T-cell (primary cell): Measurements from ENCODE around the gene ARL8B. TPM values are rescaled to one million over a fixed set of nuclear protein-coding genes. Genes with fewer than 3 reads are reported as not detected.

Experiments
- ATAC-seq, 4 experiments: fragments of 200-7000 bp in 3 of 4; fragments of 150-1000 bp in 1 of 4; cut with Tn5 transposase; replicated peaks in 1 of 4; 1 replicate in 3 of 4; 2 replicates in 1 of 4; pipeline ENCODE4 v1.10.0; 2021; ENCODE audit warnings: moderate library complexity in 3 of 4, mild to moderate bottlenecking in 2 of 4, moderate number of reproducible peaks in 1 of 4
- CTCF ChIA-PET, 2 donors: fragments of 300-600 bp; sonication (Branson Sonifier 250); formaldehyde crosslinking; loops; one replicate each; lab custom pipeline; 2022; ENCODE audit warnings: antibody characterized with exemption in 2 of 2; lab: Charles Lee
- POLR2A ChIA-PET, 2 donors: fragments of 300-600 bp; sonication (Branson Sonifier 250); formaldehyde crosslinking; loops; one replicate each; lab custom pipeline; 2022; ENCODE audit warnings: antibody characterized with exemption in 2 of 2; lab: Charles Lee
- DNase-seq, 35 experiments: peaks; one replicate each; pipeline versions ENCODE4 v3.0.0 to v3.0.0-alpha.2; 2013 to 2023
- H3K27ac ChIP-seq: one replicate; pipeline ENCODE4 v1.5.1; 2013; ENCODE audit warnings: low read length
- H3K27me3 ChIP-seq, 2 experiments: replicated peaks in 1 of 2; 1 replicate in 1 of 2; 2 replicates in 1 of 2; pipeline versions ENCODE4 v1.6.1 to v1.7.0; 2013; ENCODE audit warnings: low read length in 1 of 2, mixed read lengths in 1 of 2; ENCODE audit not compliant: control insufficient read depth in 2 of 2, insufficient read depth in 2 of 2; ENCODE audit errors: extremely low read depth in 1 of 2
- H3K36me3 ChIP-seq, 2 donors: 1 replicate in 1 of 2; 2 replicates in 1 of 2; pipeline versions ENCODE4 v1.6.1 to v1.7.0; 2013; ENCODE audit warnings: low read length in 1 of 2; ENCODE audit not compliant: control insufficient read depth in 2 of 2, insufficient read depth in 1 of 2; ENCODE audit errors: extremely low read depth in 1 of 2
- H3K4me1 ChIP-seq, 2 experiments: 1 replicate in 1 of 2; 2 replicates in 1 of 2; pipeline versions ENCODE4 v1.6.1 to v1.7.0; 2013; ENCODE audit warnings: low read length in 2 of 2, mixed read lengths in 1 of 2; ENCODE audit not compliant: insufficient read depth in 2 of 2, control insufficient read depth in 1 of 2; ENCODE audit errors: extremely low read depth in 1 of 2
- H3K4me3 ChIP-seq, 2 donors: 1 replicate in 1 of 2; 2 replicates in 1 of 2; pipeline versions ENCODE4 v1.5.1 to v1.7.0; 2013; ENCODE audit warnings: mild to moderate bottlenecking in 2 of 2, low read length in 1 of 2, moderate library complexity in 1 of 2; ENCODE audit not compliant: control insufficient read depth in 1 of 2; ENCODE audit errors: extremely low read depth in 1 of 2
- H3K9me3 ChIP-seq: 2 replicates; pipeline ENCODE4 v1.7.0; 2013
- H3K27ac Mint-ChIP-seq, 2 donors: one replicate each; pipeline ENCODE4 v1.8.0; 2020 to 2021; ENCODE audit warnings: mild to moderate bottlenecking in 2 of 2, mixed read lengths in 2 of 2
- H3K27me3 Mint-ChIP-seq, 2 donors: one replicate each; pipeline ENCODE4 v1.8.0; 2021 to 2022; ENCODE audit warnings: mixed read lengths in 2 of 2
- H3K36me3 Mint-ChIP-seq: one replicate; pipeline ENCODE4 v1.8.0; 2021; ENCODE audit warnings: mixed read lengths
- H3K4me1 Mint-ChIP-seq, 3 donors: one replicate each; pipeline ENCODE4 v1.8.0; 2020 to 2022; ENCODE audit warnings: mixed read lengths in 3 of 3, mild to moderate bottlenecking in 1 of 3
- H3K4me3 Mint-ChIP-seq, 3 donors: one replicate each; pipeline ENCODE4 v1.8.0; 2020 to 2022; ENCODE audit warnings: mild to moderate bottlenecking in 3 of 3, mixed read lengths in 3 of 3, moderate library complexity in 3 of 3
- H3K9me3 Mint-ChIP-seq, 3 donors: one replicate each; pipeline ENCODE4 v1.8.0; 2020 to 2022; ENCODE audit warnings: mixed read lengths in 3 of 3
- WGBS: methylation state at CpG from one replicate; pipeline ENCODE4 v1.1.5; 2013; ENCODE audit warnings: missing lambda C conversion rate; ENCODE audit not compliant: insufficient coverage; 5-methylcytosine and 5-hydroxymethylcytosine counted together
- total RNA-seq, 35 experiments: library from RNA in 6 of 35; stranded (reverse) in 6 of 35; fragments of 120-200 nt in 1 of 35; gene quantifications; one replicate each; pipeline versions ENCODE4 v1.2.1 to v1.2.4 and lab custom pipeline; 2013 to 2026

The ARL8B gene
- total RNA-seq, 5 donors from 2014 or later (not counting 1 experiment from before 2014, with no cell fraction given) = 40.6 to 52.6 (median 48.3) TPM

GRCh38 chr3:5205165-5205941 lies 83.3 kb downstream of the ARL8B start:
- no peaks in the 10 kb centered on the region for H3K9me3 Mint-ChIP-seq
- Histone ChIP-seq H3K27ac (no peak overlapping the region), H3K27me3 (no peaks in the 10 kb centered on the region), H3K36me3 (peaks cover 35 to 97% of the 10 kb centered on the region in 2 donors), H3K4me3 (no peak overlapping the region), H3K4me1 (peaks cover 0 to 2% of the 10 kb centered on the region in 2 experiments), H3K9me3 (no peaks in the 10 kb centered on the region)
- ATAC-seq (peak in 1 of 4 experiments; percentile 26), DNase-seq (no peak)
- H3K27me3 Mint-ChIP-seq = no peaks in the 10 kb centered on the region
- 44% methylated on average over 5 of the region's 7 CpGs for WGBS
- H3K4me1 Mint-ChIP-seq = peaks cover 23 to 30% (median 26%) of the 10 kb centered on the region in 3 donors
- CTCF ChIA-PET = no interaction called here
- no peak overlapping the region for H3K4me3 Mint-ChIP-seq
- POLR2A ChIA-PET = no interaction called here
- H3K27ac Mint-ChIP-seq = peak overlapping the region; percentile 71
- H3K36me3 Mint-ChIP-seq = peaks cover 75% of the 10 kb centered on the region

- peaks cover 35 to 96% of the 10 kb centered on the region in 2 donors for H3K36me3 ChIP-seq
- no peak overlapping the region for H3K4me3 Mint-ChIP-seq
- H3K27ac Mint-ChIP-seq = no peak overlapping the region
- ATAC-seq (no peak), DNase-seq (no peak)
- H3K9me3 Mint-ChIP-seq = no peaks in the 10 kb centered on the region
- ChIA-PET CTCF (no interaction called here), POLR2A (no interaction called here)
- H3K4me1 ChIP-seq = no peaks in the 10 kb centered on the region
- H3K4me1 Mint-ChIP-seq = peaks cover 11 to 15% (median 11%) of the 10 kb centered on the region in 3 donors
- no peak overlapping the region for H3K4me3 ChIP-seq
- H3K27me3 Mint-ChIP-seq = no peaks in the 10 kb centered on the region
- H3K27ac ChIP-seq = no peak overlapping the region
- H3K27me3 ChIP-seq = no peaks in the 10 kb centered on the region
- 97% methylated on average over 5 of the region's 5 CpGs for WGBS
- H3K9me3 ChIP-seq = no peaks in the 10 kb centered on the region
- H3K36me3 Mint-ChIP-seq = peaks cover 88% of the 10 kb centered on the region
Measured at GRCh38 chr3:5210926-5211325, 88.8 kb downstream of the ARL8B start.

- H3K36me3 Mint-ChIP-seq = peaks cover 84% of the 10 kb centered on the region
- POLR2A ChIA-PET = no interaction called here
Measured at GRCh38 chr3:5212628-5213573, 90.8 kb downstream of the ARL8B start.

GRCh38 chr3:5213574-5213966 lies 91.5 kb downstream of the ARL8B start:
- Histone ChIP-seq H3K4me1 (no peaks in the 10 kb centered on the region), H3K9me3 (no peaks in the 10 kb centered on the region), H3K36me3 (peaks cover 19 to 94% of the 10 kb centered on the region in 2 donors), H3K27me3 (no peaks in the 10 kb centered on the region), H3K4me3 (no peak overlapping the region), H3K27ac (no peak overlapping the region)
- Mint-ChIP-seq H3K4me3 (no peak overlapping the region), H3K4me1 (peaks cover 5 to 10% (median 7%) of the 10 kb centered on the region in 3 donors), H3K27me3 (no peaks in the 10 kb centered on the region), H3K27ac (peak overlapping the region; percentile 58 to 67), H3K9me3 (no peaks in the 10 kb centered on the region), H3K36me3 (peaks cover 82% of the 10 kb centered on the region)
- no peak for ATAC-seq
- WGBS = 97% methylated on average over 5 of the region's 7 CpGs
- DNase-seq = no peak
- POLR2A ChIA-PET = no interaction called here
- CTCF ChIA-PET = no interaction called here

More at GRCh38 chr3:5212628-5213573, 90.8 kb downstream of the ARL8B start:
- ATAC-seq (no peak), DNase-seq (no peak)
- Mint-ChIP-seq H3K9me3 (no peaks in the 10 kb centered on the region), H3K27me3 (no peaks in the 10 kb centered on the region), H3K4me3 (no peak overlapping the region), H3K27ac (peak overlapping the region; percentile 58 to 67), H3K4me1 (peaks cover 7 to 13% (median 9%) of the 10 kb centered on the region in 3 donors)
- WGBS = 97% methylated on average over 6 of the region's 9 CpGs
- no peaks in the 10 kb centered on the region for H3K27me3 ChIP-seq
- H3K4me1 ChIP-seq = no peaks in the 10 kb centered on the region
- H3K9me3 ChIP-seq = no peaks in the 10 kb centered on the region
- CTCF ChIA-PET = no interaction called here
- peaks cover 24 to 94% of the 10 kb centered on the region in 2 donors for H3K36me3 ChIP-seq
- no peak overlapping the region for H3K27ac ChIP-seq
- no peak overlapping the region for H3K4me3 ChIP-seq

- Mint-ChIP-seq H3K9me3 (no peaks in the 10 kb centered on the region), H3K36me3 (peaks cover 78% of the 10 kb centered on the region), H3K27ac (peak overlapping the region in 1 of 2 donors; percentile 56), H3K4me3 (no peak overlapping the region), H3K4me1 (peaks cover 5 to 7% (median 7%) of the 10 kb centered on the region in 3 donors), H3K27me3 (no peaks in the 10 kb centered on the region)
- ChIA-PET CTCF (no interaction called here), POLR2A (no interaction called here)
- 100% methylated on average over 2 of the region's 9 CpGs for WGBS
- H3K27ac ChIP-seq = no peak overlapping the region
- DNase-seq (no peak), ATAC-seq (no peak)
- H3K27me3 ChIP-seq = no peaks in the 10 kb centered on the region
- H3K4me1 ChIP-seq = no peaks in the 10 kb centered on the region
- no peaks in the 10 kb centered on the region for H3K9me3 ChIP-seq
- peaks cover 16 to 94% of the 10 kb centered on the region in 2 donors for H3K36me3 ChIP-seq
- H3K4me3 ChIP-seq = no peak overlapping the region
Measured at GRCh38 chr3:5214352-5214751, 92.3 kb downstream of the ARL8B start.
